HL-60 (cell line): ENCODE results near the gene ANXA11.
"Not testable (repeated sequence)": the region's sequence is repeated elsewhere in the genome, so short reads cannot be mapped to it uniquely, and the experiment has no call there.

ENCODE experiments used
- POLR2AphosphoS5 ChIP-seq: IDR thresholded peaks from 2 replicates; pipeline ENCODE4 v1.6.1; 2012; ENCODE audit warnings: low read depth
- TF ChIP-seq, protein P1 (sequence below): IDR thresholded peaks from one replicate; pipeline ENCODE4 v1.5.1; 2011; ENCODE audit warnings: low read length, control low read depth, inconsistent platforms; ENCODE audit not compliant: insufficient read depth

- TF ChIP-seq POLR2AphosphoS5 = not testable (repeated sequence)
- TF ChIP-seq, protein P1, sequence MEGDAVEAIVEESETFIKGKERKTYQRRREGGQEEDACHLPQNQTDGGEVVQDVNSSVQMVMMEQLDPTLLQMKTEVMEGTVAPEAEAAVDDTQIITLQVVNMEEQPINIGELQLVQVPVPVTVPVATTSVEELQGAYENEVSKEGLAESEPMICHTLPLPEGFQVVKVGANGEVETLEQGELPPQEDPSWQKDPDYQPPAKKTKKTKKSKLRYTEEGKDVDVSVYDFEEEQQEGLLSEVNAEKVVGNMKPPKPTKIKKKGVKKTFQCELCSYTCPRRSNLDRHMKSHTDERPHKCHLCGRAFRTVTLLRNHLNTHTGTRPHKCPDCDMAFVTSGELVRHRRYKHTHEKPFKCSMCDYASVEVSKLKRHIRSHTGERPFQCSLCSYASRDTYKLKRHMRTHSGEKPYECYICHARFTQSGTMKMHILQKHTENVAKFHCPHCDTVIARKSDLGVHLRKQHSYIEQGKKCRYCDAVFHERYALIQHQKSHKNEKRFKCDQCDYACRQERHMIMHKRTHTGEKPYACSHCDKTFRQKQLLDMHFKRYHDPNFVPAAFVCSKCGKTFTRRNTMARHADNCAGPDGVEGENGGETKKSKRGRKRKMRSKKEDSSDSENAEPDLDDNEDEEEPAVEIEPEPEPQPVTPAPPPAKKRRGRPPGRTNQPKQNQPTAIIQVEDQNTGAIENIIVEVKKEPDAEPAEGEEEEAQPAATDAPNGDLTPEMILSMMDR = not testable (repeated sequence)
These were observed 21.4 kb upstream of the ANXA11 start for GRCh38 chr10:80226723-80227122.
